D721Med (cell line): Measurements from ENCODE around the gene DLGAP1.

ENCODE experiments used
- DNase-seq: peaks from one replicate; pipeline ENCODE4 v3.0.0; 2011; ENCODE audit warnings: low spot score; ENCODE audit not compliant: insufficient read length
- FAIRE-seq: peaks from 2 replicates; lab custom pipeline; 2011; peaks lifted over from hg19 to GRCh38; lab: Jason Lieb, UNC
- TF ChIP-seq, protein P1 (sequence below): IDR thresholded peaks from 2 replicates; pipeline ENCODE4 v1.5.1; 2012; ENCODE audit warnings: mild to moderate bottlenecking, control low read depth; ENCODE audit not compliant: insufficient read depth; ENCODE audit errors: missing control alignments

DLGAP1 gene

DNA sequence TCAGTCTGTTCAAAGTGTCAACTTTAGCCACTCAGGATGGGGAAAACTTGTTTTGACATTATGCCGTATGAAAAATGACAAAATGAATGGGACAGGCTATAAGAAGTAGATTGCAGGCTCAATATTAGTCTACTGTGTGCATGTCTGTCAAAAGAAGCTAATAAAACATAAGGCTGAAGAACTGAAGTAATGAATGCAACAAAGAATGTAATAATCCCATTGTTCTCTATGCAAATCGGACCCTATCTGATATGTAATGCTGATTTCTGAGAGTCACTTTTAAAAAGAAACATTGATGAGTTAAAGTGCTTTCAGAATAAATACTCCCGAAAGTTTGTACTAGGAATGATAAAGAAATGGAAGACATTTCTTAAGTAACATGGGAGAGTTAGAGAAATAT, 172.2 kb downstream of the DLGAP1 start:
- TF ChIP-seq, protein P1, sequence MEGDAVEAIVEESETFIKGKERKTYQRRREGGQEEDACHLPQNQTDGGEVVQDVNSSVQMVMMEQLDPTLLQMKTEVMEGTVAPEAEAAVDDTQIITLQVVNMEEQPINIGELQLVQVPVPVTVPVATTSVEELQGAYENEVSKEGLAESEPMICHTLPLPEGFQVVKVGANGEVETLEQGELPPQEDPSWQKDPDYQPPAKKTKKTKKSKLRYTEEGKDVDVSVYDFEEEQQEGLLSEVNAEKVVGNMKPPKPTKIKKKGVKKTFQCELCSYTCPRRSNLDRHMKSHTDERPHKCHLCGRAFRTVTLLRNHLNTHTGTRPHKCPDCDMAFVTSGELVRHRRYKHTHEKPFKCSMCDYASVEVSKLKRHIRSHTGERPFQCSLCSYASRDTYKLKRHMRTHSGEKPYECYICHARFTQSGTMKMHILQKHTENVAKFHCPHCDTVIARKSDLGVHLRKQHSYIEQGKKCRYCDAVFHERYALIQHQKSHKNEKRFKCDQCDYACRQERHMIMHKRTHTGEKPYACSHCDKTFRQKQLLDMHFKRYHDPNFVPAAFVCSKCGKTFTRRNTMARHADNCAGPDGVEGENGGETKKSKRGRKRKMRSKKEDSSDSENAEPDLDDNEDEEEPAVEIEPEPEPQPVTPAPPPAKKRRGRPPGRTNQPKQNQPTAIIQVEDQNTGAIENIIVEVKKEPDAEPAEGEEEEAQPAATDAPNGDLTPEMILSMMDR: no peak
- FAIRE-seq: no peak
- no peak for DNase-seq

DNA sequence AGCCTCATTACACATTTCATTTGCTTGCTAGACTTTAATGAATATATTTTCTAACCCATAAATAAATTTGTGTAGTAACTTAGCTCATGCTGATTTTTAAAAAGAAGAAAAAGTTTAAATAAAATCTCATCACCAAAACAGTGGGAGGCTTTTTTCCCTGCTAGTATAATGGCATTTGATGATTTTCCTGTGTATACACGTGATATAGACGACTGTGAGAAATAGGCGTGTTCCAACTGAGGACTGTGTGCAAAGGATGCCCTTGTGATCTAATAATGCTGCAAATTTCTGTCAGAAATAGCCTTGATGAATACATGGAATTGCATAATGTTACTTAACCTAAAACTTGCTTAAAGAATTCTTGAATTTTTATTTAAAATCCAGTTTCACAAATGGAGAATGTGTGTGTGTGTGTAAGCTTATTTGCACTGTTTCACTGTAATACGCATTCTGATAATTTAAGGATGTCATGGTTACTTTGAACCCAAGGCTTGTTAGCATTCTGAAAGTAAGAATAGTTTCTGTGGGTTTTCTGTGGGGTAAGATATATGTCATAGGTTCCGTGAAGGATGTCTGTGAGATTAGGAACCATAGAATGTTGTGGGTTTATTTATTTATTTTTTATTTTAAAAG, 178.0 kb downstream of the DLGAP1 start:
- no peak for FAIRE-seq
- TF ChIP-seq, protein P1: no peak
- no peak for DNase-seq

DNA sequence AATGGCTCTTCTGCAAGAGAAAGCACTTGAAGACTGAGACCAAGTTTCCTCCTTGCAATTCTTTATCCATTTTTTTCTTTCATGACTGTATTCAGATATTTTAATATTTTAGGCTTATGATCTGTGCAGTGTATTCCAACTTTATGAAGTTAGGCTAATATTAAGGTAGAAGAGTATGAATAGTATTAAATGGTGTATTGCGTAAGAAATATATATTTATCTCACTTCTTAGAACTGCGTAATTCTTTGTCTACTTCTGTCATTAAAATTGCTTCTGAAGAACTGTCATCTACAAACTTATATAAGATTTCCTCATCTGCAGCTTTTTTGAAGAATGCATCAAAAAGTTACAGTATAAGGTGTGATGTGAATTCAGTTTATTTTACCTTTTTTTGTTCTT, 183.2 kb downstream of the DLGAP1 start:
- TF ChIP-seq, protein P1: no peak
- FAIRE-seq: no peak
- no peak for DNase-seq

DNA sequence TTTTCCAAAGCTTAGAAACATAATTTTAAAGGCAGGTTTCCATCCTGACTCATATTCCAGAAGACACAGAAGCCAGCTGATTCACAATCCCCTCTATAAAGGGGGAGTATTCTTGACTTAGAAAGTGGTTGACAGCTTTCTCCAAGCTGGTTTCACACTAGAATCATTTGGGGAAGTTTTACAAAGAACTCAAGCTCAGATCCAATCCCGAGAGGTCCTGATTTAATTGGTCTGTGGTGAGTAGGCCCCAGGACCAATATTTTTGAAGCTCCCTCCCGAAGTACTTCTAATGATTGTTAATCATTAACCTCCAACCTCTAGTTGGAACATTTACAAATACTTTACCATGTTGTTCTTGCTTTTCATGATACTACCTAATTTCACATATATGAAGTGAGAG, 184.1 kb downstream of the DLGAP1 start:
- DNase-seq (no peak), FAIRE-seq (no peak)
- TF ChIP-seq, protein P1: no peak

DNA sequence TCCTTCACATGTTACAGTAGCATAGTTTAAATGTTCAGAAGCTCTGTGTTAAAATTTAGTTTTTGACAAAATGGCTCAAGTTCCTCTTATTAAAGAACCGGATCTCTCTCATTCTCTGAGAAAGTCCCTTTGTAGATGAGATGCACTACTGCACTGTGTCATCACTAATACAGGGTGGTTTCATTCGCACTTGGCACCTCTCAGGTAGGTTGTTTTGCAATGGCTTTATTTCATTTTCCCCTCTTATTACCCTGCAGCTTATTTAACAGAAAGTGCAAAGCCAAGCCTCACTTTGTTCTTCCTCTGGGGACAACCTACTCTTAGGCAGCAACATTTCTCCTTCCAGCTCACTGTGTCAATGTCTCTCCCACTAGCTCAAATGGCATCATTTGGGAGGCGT, 185.1 kb downstream of the DLGAP1 start:
- no peak for DNase-seq
- TF ChIP-seq, protein P1: no peak
- no peak for FAIRE-seq

DNA sequence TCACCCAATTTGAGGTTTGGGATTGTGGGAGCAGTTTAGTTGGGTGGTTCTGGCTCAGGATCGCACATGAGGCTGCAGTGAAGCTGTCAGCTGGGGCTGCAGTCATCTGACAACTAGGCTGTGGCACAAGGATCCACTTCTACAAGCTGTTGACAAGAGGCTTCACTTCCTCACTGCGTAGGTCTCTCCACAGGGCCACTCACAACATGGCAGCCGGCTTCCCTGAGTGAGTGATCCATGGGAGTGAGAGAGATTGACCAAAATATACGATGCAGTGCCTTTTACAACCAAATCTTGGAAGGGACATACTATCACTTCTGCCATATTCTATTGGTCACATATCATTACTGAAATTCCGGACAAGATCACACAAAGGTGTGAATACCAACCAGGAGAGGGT, 187.5 kb downstream of the DLGAP1 start:
- DNase-seq (no peak), FAIRE-seq (no peak)
- TF ChIP-seq, protein P1: no peak

DNA sequence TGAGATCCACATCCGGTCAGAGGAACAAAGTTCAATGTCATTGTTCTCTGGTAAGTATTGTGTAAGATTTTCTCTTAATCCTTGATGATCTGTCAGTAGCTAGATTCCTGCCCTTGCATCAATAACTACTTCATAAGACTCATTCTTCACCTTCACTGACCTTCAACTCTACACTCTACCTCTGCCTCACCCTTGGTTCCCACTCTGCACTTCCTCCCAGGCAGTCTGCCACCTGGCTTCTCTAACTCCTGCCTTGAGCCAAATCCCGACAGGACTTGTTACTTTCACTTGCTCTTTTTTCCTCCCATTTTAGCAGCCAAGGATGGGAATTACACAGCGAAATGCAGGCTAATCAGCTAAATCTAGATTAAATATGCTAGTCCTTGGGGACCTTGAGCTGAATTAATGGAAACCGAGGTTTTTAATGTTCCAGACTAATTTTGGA, 190.7 kb downstream of the DLGAP1 start:
- FAIRE-seq: no peak
- TF ChIP-seq, protein P1: no peak
- DNase-seq: no peak
